Measurements from ENCODE around the gene IRF2. TPM values are rescaled to one million over a fixed set of nuclear protein-coding genes. Genes with fewer than 3 reads are reported as not detected.

The IRF2 gene
- total RNA-seq, 3 donors from 2014 or later (not counting 1 experiment from before 2014, with no cell fraction given): 50.6 to 68.5 (median 59.8) TPM

DNA sequence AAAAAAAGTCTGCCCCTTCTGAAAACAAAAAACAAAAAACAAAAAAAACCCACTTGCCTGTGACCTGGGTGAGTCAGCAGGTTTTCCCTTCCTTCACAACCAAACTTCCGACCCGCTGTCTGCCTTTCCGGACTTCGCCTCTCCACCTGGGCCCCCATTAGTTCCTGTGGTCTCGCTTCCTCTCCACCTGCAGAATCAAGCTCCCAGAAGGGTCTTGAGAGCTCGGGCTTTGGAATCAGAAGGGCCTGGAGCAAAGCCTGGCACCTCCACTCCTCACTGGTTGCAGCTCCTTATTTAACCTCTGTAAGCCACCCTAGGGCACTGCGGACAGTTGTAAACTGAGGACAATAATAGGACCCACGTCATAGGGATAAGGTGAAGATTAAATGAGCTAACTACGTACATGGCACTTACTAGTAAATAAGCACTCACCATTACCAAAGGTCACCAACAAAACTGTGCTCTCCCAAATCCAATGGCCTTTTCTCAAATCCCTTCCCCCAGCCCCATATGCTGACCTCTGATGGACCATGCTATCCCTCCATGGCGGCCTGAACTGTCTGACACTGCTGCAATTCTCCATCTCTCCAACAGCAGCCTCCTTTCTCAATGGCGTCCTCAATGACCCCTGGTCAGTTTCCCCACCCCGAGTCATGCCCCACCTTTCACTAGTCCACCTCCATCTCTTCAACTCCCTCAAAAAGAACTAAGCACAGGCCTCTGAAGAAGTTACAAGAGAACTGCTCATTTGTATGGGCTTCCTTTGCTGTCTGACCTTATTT is 64.2 kb downstream of the IRF2 start:
- no peaks in the 10 kb centered on the region for H3K27me3 ChIP-seq (ENCODE audit: control insufficient read depth, insufficient read depth, low read length)
- H3K9me3 Mint-ChIP-seq: no peaks in the 10 kb centered on the region
- DNase-seq (peak; percentile 19 to 62), ATAC-seq (peak; percentile 41 to 71 (median 43))
- H3K27me3 Mint-ChIP-seq (ENCODE audit: low read depth in 2 of 2): no peaks in the 10 kb centered on the region
- peak overlapping the region; percentile 76 for H3K4me3 Mint-ChIP-seq
- WGBS (ENCODE audit: insufficient coverage): 35% methylated on average over 10 of the region's 12 CpGs
- H3K4me1 ChIP-seq (ENCODE audit: control insufficient read depth, insufficient read depth, low read length): peaks cover 28% of the 10 kb centered on the region
- H3K4me3 ChIP-seq (ENCODE audit: low read length): no peak overlapping the region
- H3K27ac Mint-ChIP-seq: peak overlapping the region; percentile 92 to 97
- no peaks in the 10 kb centered on the region for H3K9me3 ChIP-seq (ENCODE audit: control insufficient read depth, insufficient read depth, low read length)
- intact Hi-C loops (cut with micrococcal nuclease): no loop called here
- peaks cover 67 to 69% of the 10 kb centered on the region in 2 donors for H3K4me1 Mint-ChIP-seq
- H3K27ac ChIP-seq (ENCODE audit: low read length): peak overlapping the region; percentile 36
- peaks cover 54% of the 10 kb centered on the region for H3K36me3 ChIP-seq (ENCODE audit: control insufficient read depth, insufficient read depth, low read length)
- H3K36me3 Mint-ChIP-seq: no peaks in the 10 kb centered on the region
- TF ChIP-seq, protein P1, sequence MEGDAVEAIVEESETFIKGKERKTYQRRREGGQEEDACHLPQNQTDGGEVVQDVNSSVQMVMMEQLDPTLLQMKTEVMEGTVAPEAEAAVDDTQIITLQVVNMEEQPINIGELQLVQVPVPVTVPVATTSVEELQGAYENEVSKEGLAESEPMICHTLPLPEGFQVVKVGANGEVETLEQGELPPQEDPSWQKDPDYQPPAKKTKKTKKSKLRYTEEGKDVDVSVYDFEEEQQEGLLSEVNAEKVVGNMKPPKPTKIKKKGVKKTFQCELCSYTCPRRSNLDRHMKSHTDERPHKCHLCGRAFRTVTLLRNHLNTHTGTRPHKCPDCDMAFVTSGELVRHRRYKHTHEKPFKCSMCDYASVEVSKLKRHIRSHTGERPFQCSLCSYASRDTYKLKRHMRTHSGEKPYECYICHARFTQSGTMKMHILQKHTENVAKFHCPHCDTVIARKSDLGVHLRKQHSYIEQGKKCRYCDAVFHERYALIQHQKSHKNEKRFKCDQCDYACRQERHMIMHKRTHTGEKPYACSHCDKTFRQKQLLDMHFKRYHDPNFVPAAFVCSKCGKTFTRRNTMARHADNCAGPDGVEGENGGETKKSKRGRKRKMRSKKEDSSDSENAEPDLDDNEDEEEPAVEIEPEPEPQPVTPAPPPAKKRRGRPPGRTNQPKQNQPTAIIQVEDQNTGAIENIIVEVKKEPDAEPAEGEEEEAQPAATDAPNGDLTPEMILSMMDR (IDR thresholded peaks at IDR 0.05): no peak

DNA sequence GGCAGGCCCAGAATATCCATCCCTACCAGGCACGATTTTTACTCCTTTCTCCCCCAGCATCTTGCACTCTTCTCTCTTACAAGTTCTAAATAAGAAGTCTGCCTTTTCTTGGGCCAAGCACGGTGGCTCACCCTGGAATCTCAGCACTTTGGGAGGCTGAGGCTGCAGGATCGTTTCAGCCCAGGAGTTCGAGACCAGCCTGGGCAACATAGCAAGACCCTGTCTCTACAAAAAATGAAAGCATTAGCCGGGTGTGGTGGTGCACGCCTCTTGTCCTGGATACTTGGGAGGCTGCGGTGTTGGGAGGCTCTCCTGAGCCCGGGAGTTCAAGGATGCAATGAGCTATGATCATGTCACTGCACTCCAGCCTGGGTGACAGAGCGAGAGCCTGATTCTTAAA is 64.8 kb downstream of the IRF2 start:
- H3K9me3 ChIP-seq (ENCODE audit: control insufficient read depth, insufficient read depth, low read length): no peaks in the 10 kb centered on the region
- peak overlapping the region; percentile 76 for H3K4me3 Mint-ChIP-seq
- ATAC-seq (no peak), DNase-seq (no peak)
- peaks cover 52% of the 10 kb centered on the region for H3K36me3 ChIP-seq (ENCODE audit: control insufficient read depth, insufficient read depth, low read length)
- no peaks in the 10 kb centered on the region for H3K27me3 Mint-ChIP-seq (ENCODE audit: low read depth in 2 of 2)
- H3K36me3 Mint-ChIP-seq: no peaks in the 10 kb centered on the region
- 67% methylated on average over 9 of the region's 9 CpGs for WGBS (ENCODE audit: insufficient coverage)
- peaks cover 67 to 70% of the 10 kb centered on the region in 2 donors for H3K4me1 Mint-ChIP-seq
- H3K9me3 Mint-ChIP-seq: no peaks in the 10 kb centered on the region
- no peak overlapping the region for H3K4me3 ChIP-seq (ENCODE audit: low read length)
- intact Hi-C loops (cut with micrococcal nuclease): no loop called here
- peak overlapping the region; percentile 92 to 97 for H3K27ac Mint-ChIP-seq
- no peaks in the 10 kb centered on the region for H3K27me3 ChIP-seq (ENCODE audit: control insufficient read depth, insufficient read depth, low read length)
- peaks cover 28% of the 10 kb centered on the region for H3K4me1 ChIP-seq (ENCODE audit: control insufficient read depth, insufficient read depth, low read length)
- H3K27ac ChIP-seq (ENCODE audit: low read length): peak overlapping the region; percentile 36
- TF ChIP-seq, protein P1 (IDR thresholded peaks at IDR 0.05): no peak

DNA sequence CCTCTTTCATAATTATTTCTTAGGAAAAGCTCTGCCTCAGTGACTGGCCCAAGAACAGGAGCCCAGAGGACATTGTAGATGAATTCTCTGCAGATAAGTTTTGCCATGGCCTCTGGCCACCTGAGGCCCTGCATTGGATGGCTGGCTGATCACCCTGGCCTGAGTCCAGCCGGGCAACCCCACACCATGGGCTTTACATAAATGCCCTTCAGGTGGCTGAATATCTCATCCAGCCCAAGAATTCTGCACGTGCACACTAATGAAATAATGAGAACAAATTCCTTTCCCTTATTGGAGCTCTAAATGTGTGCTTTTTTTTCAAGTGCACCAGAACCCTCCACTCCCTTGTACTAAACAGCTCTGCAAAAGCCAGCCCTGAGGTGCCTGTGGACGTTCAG is 65.7 kb downstream of the IRF2 start:
- Histone ChIP-seq H3K27ac (ENCODE audit: low read length) (peak overlapping the region; percentile 36), H3K4me3 (ENCODE audit: low read length) (no peak overlapping the region), H3K27me3 (ENCODE audit: control insufficient read depth, insufficient read depth, low read length) (no peaks in the 10 kb centered on the region), H3K36me3 (ENCODE audit: control insufficient read depth, insufficient read depth, low read length) (peaks cover 55% of the 10 kb centered on the region), H3K9me3 (ENCODE audit: control insufficient read depth, insufficient read depth, low read length) (no peaks in the 10 kb centered on the region), H3K4me1 (ENCODE audit: control insufficient read depth, insufficient read depth, low read length) (peaks cover 28% of the 10 kb centered on the region)
- Mint-ChIP-seq H3K36me3 (no peaks in the 10 kb centered on the region), H3K9me3 (no peaks in the 10 kb centered on the region), H3K27ac (peak overlapping the region; percentile 92 to 97), H3K4me1 (peaks cover 59 to 69% of the 10 kb centered on the region in 2 donors), H3K4me3 (peak overlapping the region; percentile 75), H3K27me3 (ENCODE audit: low read depth in 2 of 2) (no peaks in the 10 kb centered on the region)
- DNase-seq: no peak
- WGBS (ENCODE audit: insufficient coverage): 95% methylated on average over 3 of the region's 3 CpGs
- no peak for ATAC-seq
- intact Hi-C loops (cut with micrococcal nuclease): no loop called here
- TF ChIP-seq, protein P1 (IDR thresholded peaks at IDR 0.05): no peak
